WTC11 (cell line): ENCODE results near the gene KHDC3L. TPM values are rescaled to one million over a fixed set of nuclear protein-coding genes. Genes with fewer than 3 reads are reported as not detected.

Experiments used
- ATAC-seq: fragments of 200-7000 bp; cut with Tn5 transposase; 2 replicates; pipeline ENCODE4 v1.10.0; 2021; ENCODE audit warnings: mild to moderate bottlenecking, moderate library complexity
- CTCF ChIA-PET: fragments of 300-600 bp; sonication (Branson Sonifier 250); formaldehyde crosslinking; loops from one replicate; lab custom pipeline; 2021; ENCODE audit warnings: antibody characterized with exemption; lab: Charles Lee
- POLR2A ChIA-PET: fragments of 350-600 bp; sonication (Branson Sonifier 250); formaldehyde crosslinking; loops from one replicate; lab custom pipeline; 2021; ENCODE audit warnings: antibody characterized with exemption; lab: Charles Lee
- DNase-seq: peaks from one replicate; pipeline ENCODE4 v3.0.0; 2021; ENCODE audit warnings: low spot score
- H3K27ac Mint-ChIP-seq: 2 replicates; pipeline ENCODE4 v1.8.0; 2021; ENCODE audit warnings: mixed read lengths
- H3K27me3 Mint-ChIP-seq: 2 replicates; pipeline ENCODE4 v1.8.0; 2021; ENCODE audit warnings: low read depth, mild to moderate bottlenecking, moderate library complexity, mixed read lengths
- H3K36me3 Mint-ChIP-seq: 2 replicates; pipeline ENCODE4 v1.8.0; 2021; ENCODE audit warnings: mixed read lengths
- H3K4me1 Mint-ChIP-seq: 2 replicates; pipeline ENCODE4 v1.8.0; 2022; ENCODE audit warnings: mixed read lengths
- H3K4me3 Mint-ChIP-seq: 2 replicates; pipeline ENCODE4 v1.8.0; 2021; ENCODE audit warnings: mild to moderate bottlenecking, moderate library complexity, mixed read lengths
- H3K9me3 Mint-ChIP-seq: 2 replicates; pipeline ENCODE4 v1.8.0; 2021; ENCODE audit warnings: mixed read lengths
- ATF3 ChIP-seq: sonication (generic); formaldehyde crosslinking; conservative IDR thresholded peaks from 2 replicates; pipeline ENCODE4 v1.8.1; 2022; ENCODE audit warnings: mild to moderate bottlenecking, missing genetic modification reagents
- ATF6 ChIP-seq: sonication (generic); formaldehyde crosslinking; IDR thresholded peaks from 2 replicates; pipeline ENCODE4 v1.8.1; 2023; ENCODE audit warnings: mild to moderate bottlenecking, missing genetic modification reagents
- IRF2 ChIP-seq: sonication (generic); formaldehyde crosslinking; IDR thresholded peaks from 2 replicates; pipeline ENCODE4 v1.8.0; 2022; ENCODE audit warnings: low read depth, missing genetic modification reagents, borderline replicate concordance
- MXD4 ChIP-seq: fragments of 250-450 bp; sonication (Bioruptor Pico); IDR thresholded peaks from 2 replicates; pipeline ENCODE4 v1.8.0; 2021; ENCODE audit warnings: mild to moderate bottlenecking, moderate library complexity, borderline replicate concordance
- NR1H2 ChIP-seq: sonication (generic); formaldehyde crosslinking; IDR thresholded peaks from 2 replicates; pipeline ENCODE4 v1.9.0; 2021; ENCODE audit warnings: mild to moderate bottlenecking, moderate library complexity, missing genetic modification reagents
- PRRX2 ChIP-seq: fragments of 250-450 bp; sonication (Bioruptor Pico); IDR thresholded peaks from 2 replicates; pipeline ENCODE4 v1.8.0; 2021; ENCODE audit warnings: mild to moderate bottlenecking
- RELA ChIP-seq: sonication (generic); formaldehyde crosslinking; IDR thresholded peaks from 2 replicates; pipeline ENCODE4 v1.8.1; 2022; ENCODE audit warnings: missing genetic modification reagents, mild to moderate bottlenecking, borderline replicate concordance
- RORB ChIP-seq: fragments of 250-450 bp; sonication (Bioruptor Pico); IDR thresholded peaks from 2 replicates; pipeline ENCODE4 v1.9.0; 2021; ENCODE audit warnings: mild to moderate bottlenecking
- ZNF138 ChIP-seq: sonication (generic); formaldehyde crosslinking; conservative IDR thresholded peaks from 2 replicates; pipeline ENCODE4 v1.8.1; 2022; ENCODE audit warnings: mild to moderate bottlenecking, moderate library complexity, missing genetic modification reagents
- ZNF219 ChIP-seq: sonication (generic); formaldehyde crosslinking; IDR thresholded peaks from 2 replicates; pipeline ENCODE4 v1.8.0; 2023; ENCODE audit warnings: missing genetic modification reagents, mild to moderate bottlenecking, borderline replicate concordance
- ZNF263 ChIP-seq: sonication (generic); formaldehyde crosslinking; IDR thresholded peaks from 2 replicates; pipeline ENCODE4 v1.8.1; 2022; ENCODE audit warnings: low read depth, mild to moderate bottlenecking, moderate library complexity, missing genetic modification reagents
- ZNF281 ChIP-seq: sonication (generic); formaldehyde crosslinking; IDR thresholded peaks from 2 replicates; pipeline ENCODE4 v1.8.0; 2023; ENCODE audit warnings: mild to moderate bottlenecking, missing genetic modification reagents
- ZNF317 ChIP-seq: sonication (generic); formaldehyde crosslinking; IDR thresholded peaks from 2 replicates; pipeline ENCODE4 v1.8.1; 2023; ENCODE audit warnings: low read depth, mild to moderate bottlenecking, moderate library complexity, missing genetic modification reagents, borderline replicate concordance
- ZNF423 ChIP-seq: fragments of 250-450 bp; sonication (Bioruptor Pico); IDR thresholded peaks from 2 replicates; pipeline ENCODE4 v2.1.2; 2022; ENCODE audit warnings: mild to moderate bottlenecking, moderate library complexity
- total RNA-seq: library from RNA; stranded (reverse); gene quantifications from 3 replicates; pipeline ENCODE4 v1.2.3, GENCODE V29; 2021
- TF ChIP-seq, protein P1 (sequence below): sonication (generic); formaldehyde crosslinking; IDR thresholded peaks from 2 replicates; pipeline ENCODE4 v1.8.0; 2022; ENCODE audit warnings: mild to moderate bottlenecking, missing genetic modification reagents
- TF ChIP-seq, protein P2 (sequence below): fragments of 250-450 bp; sonication (Bioruptor Pico); IDR thresholded peaks from 2 replicates; pipeline ENCODE4 v2.1.2; 2022; ENCODE audit warnings: mild to moderate bottlenecking, moderate library complexity
- TF ChIP-seq, protein P3 (sequence below): sonication (generic); formaldehyde crosslinking; IDR thresholded peaks from 2 replicates; pipeline ENCODE4 v1.8.1; 2023; ENCODE audit warnings: mild to moderate bottlenecking, missing genetic modification reagents, moderate library complexity
- TF ChIP-seq, protein P4 (sequence below): sonication (generic); formaldehyde crosslinking; IDR thresholded peaks from 2 replicates; pipeline ENCODE4 v1.8.1; 2023; ENCODE audit warnings: mild to moderate bottlenecking, missing genetic modification reagents, borderline replicate concordance

The KHDC3L gene
- total RNA-seq, 1 experiment from 2014 or later, result not detected

DNA sequence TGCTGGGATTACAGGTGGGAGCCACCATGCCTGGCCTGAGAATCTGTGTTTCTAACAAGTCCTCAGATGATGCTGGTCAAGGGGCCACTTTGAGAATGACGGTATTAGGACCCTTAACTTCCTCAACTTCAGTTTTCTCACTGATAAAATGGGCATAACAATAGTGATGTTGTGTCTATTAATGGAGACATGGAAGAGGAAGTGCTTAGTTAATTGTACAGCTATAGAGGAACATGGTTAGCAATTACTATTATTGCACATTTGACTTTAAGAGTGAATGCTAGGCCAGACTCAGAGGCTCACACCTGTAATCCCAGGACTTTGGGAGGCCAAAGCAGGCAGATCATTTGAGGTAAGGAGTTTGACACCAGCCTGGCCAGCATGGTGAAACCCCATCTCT, 21.1 kb upstream of the KHDC3L start:
- CTCF ChIA-PET, result no interaction called here
- TF ChIP-seq PRRX2 (CRISPR knock-in tag), result no peak
- Mint-ChIP-seq H3K4me3 (no peak overlapping the region), H3K4me1 (peaks cover 17% of the 10 kb centered on the region), H3K36me3 (no peaks in the 10 kb centered on the region), H3K27ac (no peak overlapping the region), H3K27me3 (no peaks in the 10 kb centered on the region), H3K9me3 (no peaks in the 10 kb centered on the region)
- POLR2A ChIA-PET, result no interaction called here
- DNase-seq, result no peak
- ATAC-seq, result no peak

DNA sequence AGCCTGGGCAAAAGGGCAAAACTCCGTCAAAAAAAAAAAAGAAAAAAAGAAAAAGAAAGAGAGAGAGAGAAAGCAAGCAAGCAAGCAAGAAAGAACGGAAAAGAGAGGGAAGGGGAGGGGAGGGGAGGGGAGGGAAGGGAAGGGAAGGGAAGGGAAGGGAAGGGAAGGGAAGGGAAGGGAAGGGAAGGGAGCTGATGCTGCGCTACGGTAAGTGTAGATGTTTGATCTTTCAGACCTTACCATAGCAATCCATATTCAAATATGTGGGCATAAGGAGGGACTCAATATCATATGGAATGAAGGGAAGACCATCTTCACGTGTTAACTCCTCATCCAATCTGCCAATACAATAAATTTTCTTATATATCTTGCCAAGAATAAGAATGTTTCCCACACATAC, 20.3 kb upstream of the KHDC3L start:
- Mint-ChIP-seq H3K36me3 (no peaks in the 10 kb centered on the region), H3K27ac (no peak overlapping the region), H3K9me3 (no peaks in the 10 kb centered on the region), H3K4me3 (no peak overlapping the region), H3K27me3 (no peaks in the 10 kb centered on the region), H3K4me1 (peaks cover 23% of the 10 kb centered on the region)
- TF ChIP-seq ZNF263, result no peak
- TF ChIP-seq ZNF317 (CRISPR knock-in tag), result no peak
- no peak for TF ChIP-seq RELA
- no peak for TF ChIP-seq RORB (CRISPR knock-in tag)
- no peak for TF ChIP-seq MXD4
- TF ChIP-seq, protein P1, sequence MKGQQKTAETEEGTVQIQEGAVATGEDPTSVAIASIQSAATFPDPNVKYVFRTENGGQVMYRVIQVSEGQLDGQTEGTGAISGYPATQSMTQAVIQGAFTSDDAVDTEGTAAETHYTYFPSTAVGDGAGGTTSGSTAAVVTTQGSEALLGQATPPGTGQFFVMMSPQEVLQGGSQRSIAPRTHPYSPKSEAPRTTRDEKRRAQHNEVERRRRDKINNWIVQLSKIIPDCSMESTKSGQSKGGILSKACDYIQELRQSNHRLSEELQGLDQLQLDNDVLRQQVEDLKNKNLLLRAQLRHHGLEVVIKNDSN (CRISPR knock-in tag), result no peak
- TF ChIP-seq ZNF423 (CRISPR knock-in tag), result no peak
- TF ChIP-seq, protein P2, sequence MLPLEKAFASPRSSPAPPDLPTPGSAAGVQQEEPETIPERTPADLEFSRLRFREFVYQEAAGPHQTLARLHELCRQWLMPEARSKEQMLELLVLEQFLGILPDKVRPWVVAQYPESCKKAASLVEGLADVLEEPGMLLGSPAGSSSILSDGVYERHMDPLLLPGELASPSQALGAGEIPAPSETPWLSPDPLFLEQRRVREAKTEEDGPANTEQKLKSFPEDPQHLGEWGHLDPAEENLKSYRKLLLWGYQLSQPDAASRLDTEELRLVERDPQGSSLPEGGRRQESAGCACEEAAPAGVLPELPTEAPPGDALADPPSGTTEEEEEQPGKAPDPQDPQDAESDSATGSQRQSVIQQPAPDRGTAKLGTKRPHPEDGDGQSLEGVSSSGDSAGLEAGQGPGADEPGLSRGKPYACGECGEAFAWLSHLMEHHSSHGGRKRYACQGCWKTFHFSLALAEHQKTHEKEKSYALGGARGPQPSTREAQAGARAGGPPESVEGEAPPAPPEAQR (CRISPR knock-in tag), result no peak
- TF ChIP-seq, protein P3, sequence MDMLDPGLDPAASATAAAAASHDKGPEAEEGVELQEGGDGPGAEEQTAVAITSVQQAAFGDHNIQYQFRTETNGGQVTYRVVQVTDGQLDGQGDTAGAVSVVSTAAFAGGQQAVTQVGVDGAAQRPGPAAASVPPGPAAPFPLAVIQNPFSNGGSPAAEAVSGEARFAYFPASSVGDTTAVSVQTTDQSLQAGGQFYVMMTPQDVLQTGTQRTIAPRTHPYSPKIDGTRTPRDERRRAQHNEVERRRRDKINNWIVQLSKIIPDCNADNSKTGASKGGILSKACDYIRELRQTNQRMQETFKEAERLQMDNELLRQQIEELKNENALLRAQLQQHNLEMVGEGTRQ (CRISPR knock-in tag), result no peak
- TF ChIP-seq NR1H2 (CRISPR knock-in tag), result no peak
- TF ChIP-seq ZNF138 (CRISPR knock-in tag), result no peak
- TF ChIP-seq ATF6 (CRISPR knock-in tag), result no peak
- TF ChIP-seq ZNF281 (CRISPR knock-in tag), result no peak
- no peak for TF ChIP-seq ATF3
- TF ChIP-seq ZNF219 (CRISPR knock-in tag), result no peak
- TF ChIP-seq IRF2 (CRISPR knock-in tag), result no peak
- TF ChIP-seq, protein P4, sequence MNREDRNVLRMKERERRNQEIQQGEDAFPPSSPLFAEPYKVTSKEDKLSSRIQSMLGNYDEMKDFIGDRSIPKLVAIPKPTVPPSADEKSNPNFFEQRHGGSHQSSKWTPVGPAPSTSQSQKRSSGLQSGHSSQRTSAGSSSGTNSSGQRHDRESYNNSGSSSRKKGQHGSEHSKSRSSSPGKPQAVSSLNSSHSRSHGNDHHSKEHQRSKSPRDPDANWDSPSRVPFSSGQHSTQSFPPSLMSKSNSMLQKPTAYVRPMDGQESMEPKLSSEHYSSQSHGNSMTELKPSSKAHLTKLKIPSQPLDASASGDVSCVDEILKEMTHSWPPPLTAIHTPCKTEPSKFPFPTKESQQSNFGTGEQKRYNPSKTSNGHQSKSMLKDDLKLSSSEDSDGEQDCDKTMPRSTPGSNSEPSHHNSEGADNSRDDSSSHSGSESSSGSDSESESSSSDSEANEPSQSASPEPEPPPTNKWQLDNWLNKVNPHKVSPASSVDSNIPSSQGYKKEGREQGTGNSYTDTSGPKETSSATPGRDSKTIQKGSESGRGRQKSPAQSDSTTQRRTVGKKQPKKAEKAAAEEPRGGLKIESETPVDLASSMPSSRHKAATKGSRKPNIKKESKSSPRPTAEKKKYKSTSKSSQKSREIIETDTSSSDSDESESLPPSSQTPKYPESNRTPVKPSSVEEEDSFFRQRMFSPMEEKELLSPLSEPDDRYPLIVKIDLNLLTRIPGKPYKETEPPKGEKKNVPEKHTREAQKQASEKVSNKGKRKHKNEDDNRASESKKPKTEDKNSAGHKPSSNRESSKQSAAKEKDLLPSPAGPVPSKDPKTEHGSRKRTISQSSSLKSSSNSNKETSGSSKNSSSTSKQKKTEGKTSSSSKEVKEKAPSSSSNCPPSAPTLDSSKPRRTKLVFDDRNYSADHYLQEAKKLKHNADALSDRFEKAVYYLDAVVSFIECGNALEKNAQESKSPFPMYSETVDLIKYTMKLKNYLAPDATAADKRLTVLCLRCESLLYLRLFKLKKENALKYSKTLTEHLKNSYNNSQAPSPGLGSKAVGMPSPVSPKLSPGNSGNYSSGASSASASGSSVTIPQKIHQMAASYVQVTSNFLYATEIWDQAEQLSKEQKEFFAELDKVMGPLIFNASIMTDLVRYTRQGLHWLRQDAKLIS, result no peak
- DNase-seq, result no peak
- no peak for ATAC-seq
- POLR2A ChIA-PET, result no interaction called here
- CTCF ChIA-PET, result no interaction called here
